Measurements from ENCODE around the gene LCOR. TPM values are rescaled to one million over a fixed set of nuclear protein-coding genes. Genes with fewer than 3 reads are reported as not detected.

LCOR gene
- total and polyA plus RNA-seq, 2 of the 4 experiments (the other 2 are of a cell fraction), result 3.7 to 36.9 TPM

DNA sequence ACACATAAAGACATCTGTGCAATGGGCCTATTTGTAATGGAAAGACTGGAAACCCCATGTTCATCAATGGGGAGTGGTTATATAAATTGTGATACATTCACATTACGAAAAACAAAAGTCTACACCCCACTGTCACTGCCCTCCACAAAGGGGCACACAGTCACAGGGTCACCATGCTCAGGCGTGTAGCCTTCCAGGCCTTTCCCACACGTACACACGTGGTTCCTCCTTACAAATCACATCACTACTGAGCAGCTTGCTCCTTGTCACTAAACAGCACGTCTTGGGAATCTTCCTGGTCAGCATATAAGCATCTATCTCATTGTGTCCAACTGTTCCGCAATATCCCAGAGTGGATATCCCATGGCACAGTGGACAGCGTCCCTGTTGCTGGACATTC, 190.5 kb downstream of the LCOR start:
- Histone ChIP-seq H2BK20ac (ENCODE audit: low read depth, low read length) (peak overlapping the region; percentile 39; the same call in 1 of the 2 replicates), H3K27me3 (ENCODE audit: control insufficient read depth, insufficient read depth, low read length) (peaks cover 2% of the 10 kb centered on the region; the same call in 1 of the 2 replicates), H3K18ac (ENCODE audit: low read depth, low read length) (no peak overlapping the region), H4K5ac (ENCODE audit: low read depth, low read length) (no peak overlapping the region), H3K23ac (ENCODE audit: low read depth, low read length) (no peak overlapping the region), H2AK5ac (ENCODE audit: low read depth, low read length) (peak overlapping the region; percentile 95; the same call in 1 of the 2 replicates), H3K9ac (ENCODE audit: low read depth, low read length) (no peak overlapping the region), H3K56ac (ENCODE audit: extremely low read depth, insufficient read depth, low read length) (no peak overlapping the region), H2AFZ (replicated peaks; ENCODE audit: low read length, poor library complexity) (peak overlapping the region; percentile 33), H3K9me3 (ENCODE audit: control insufficient read depth, insufficient read depth, low read length) (no peaks in the 10 kb centered on the region), H3K36me3 (ENCODE audit: control insufficient read depth, insufficient read depth, low read length) (no peaks in the 10 kb centered on the region), H3K4me3 (ENCODE audit: insufficient read depth, low read depth, low read length) (no peak overlapping the region), H3K14ac (replicated peaks; ENCODE audit: low read depth, low read length) (no peak overlapping the region; the same call in 1 of the 2 replicates), H2BK5ac (ENCODE audit: low read depth, low read length, poor library complexity, severe bottlenecking) (no peak overlapping the region), H4K20me1 (ENCODE audit: insufficient read depth, low read length) (peaks cover 7% of the 10 kb centered on the region; the same call in 1 of the 2 replicates), H3K4ac (ENCODE audit: low read depth, low read length) (peak overlapping the region; percentile 46), H4K91ac (ENCODE audit: insufficient read depth, low read depth, low read length) (peak overlapping the region; percentile 11; the same call in 1 of the 2 replicates), H3K79me1 (ENCODE audit: low read depth in 1 of 2, low read length in 2 of 2) (no peaks in the 10 kb centered on the region), H2AK9ac (replicated peaks; ENCODE audit: low read depth, low read length, poor library complexity) (no peak overlapping the region), H2BK15ac (ENCODE audit: low read depth, low read length) (peak overlapping the region; percentile 77; the same call in 1 of the 3 replicates), H3K9me1 (ENCODE audit: insufficient read depth, low read length) (peaks cover 13% of the 10 kb centered on the region; the same call in 1 of the 2 replicates), H2BK120ac (ENCODE audit: low read depth, low read length) (peak overlapping the region; percentile 56), H3K4me1 (ENCODE audit: control insufficient read depth, insufficient read depth, low read length) (peaks cover 7% of the 10 kb centered on the region), H3K4me2 (ENCODE audit: low read depth, low read length) (no peak overlapping the region), H3K27ac (ENCODE audit: insufficient read depth, low read length) (no peak overlapping the region), H4K8ac (ENCODE audit: low read depth in 2 of 2, low read length in 2 of 2) (no peak overlapping the region)
- DNase-seq (no peak), ATAC-seq (ENCODE audit: low read depth) (no peak)
- BruUV-seq (replicated peaks), result no TSS peak
- intact Hi-C loops (cut with micrococcal nuclease), result no loop called here
- in situ Hi-C loops (cut with MboI; ENCODE audit: low sequenced_read_pairs), result no loop called here
- WGBS, 2 experiments (ENCODE audit: extremely low coverage in 2 of 2, insufficient read length in 1 of 2), result 98% methylated on average over 6 of the region's 7 CpGs; no CpG with 5 or more reads in 1 of the 2 experiments
- dilution Hi-C loops (cut with HindIII; ENCODE audit: low sequenced_read_pairs, unreplicated experiment), result no loop called here
- TF ChIP-seq, protein P1, sequence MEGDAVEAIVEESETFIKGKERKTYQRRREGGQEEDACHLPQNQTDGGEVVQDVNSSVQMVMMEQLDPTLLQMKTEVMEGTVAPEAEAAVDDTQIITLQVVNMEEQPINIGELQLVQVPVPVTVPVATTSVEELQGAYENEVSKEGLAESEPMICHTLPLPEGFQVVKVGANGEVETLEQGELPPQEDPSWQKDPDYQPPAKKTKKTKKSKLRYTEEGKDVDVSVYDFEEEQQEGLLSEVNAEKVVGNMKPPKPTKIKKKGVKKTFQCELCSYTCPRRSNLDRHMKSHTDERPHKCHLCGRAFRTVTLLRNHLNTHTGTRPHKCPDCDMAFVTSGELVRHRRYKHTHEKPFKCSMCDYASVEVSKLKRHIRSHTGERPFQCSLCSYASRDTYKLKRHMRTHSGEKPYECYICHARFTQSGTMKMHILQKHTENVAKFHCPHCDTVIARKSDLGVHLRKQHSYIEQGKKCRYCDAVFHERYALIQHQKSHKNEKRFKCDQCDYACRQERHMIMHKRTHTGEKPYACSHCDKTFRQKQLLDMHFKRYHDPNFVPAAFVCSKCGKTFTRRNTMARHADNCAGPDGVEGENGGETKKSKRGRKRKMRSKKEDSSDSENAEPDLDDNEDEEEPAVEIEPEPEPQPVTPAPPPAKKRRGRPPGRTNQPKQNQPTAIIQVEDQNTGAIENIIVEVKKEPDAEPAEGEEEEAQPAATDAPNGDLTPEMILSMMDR (conservative IDR thresholded peaks at IDR 0.05; ENCODE audit: low read depth, low read length), result no peak
- TF ChIP-seq NFE2L2 (IDR thresholded peaks at IDR 0.05; ENCODE audit: low read depth, low read length) (no peak), CHD1 (IDR thresholded peaks at IDR 0.05; ENCODE audit: low read depth, low read length) (no peak), MXI1 (IDR thresholded peaks at IDR 0.05; ENCODE audit: borderline replicate concordance, low read depth, low read length) (no peak), BHLHE40 (IDR thresholded peaks at IDR 0.05; ENCODE audit: low read depth, low read length) (no peak), RCOR1 (IDR thresholded peaks at IDR 0.05; ENCODE audit: insufficient replicate concordance, low read length) (no peak), CEBPB (IDR thresholded peaks at IDR 0.05; ENCODE audit: low read depth, low read length) (no peak), FOS (IDR thresholded peaks at IDR 0.05; ENCODE audit: low read depth, low read length) (no peak), RAD21 (IDR thresholded peaks at IDR 0.05; ENCODE audit: low read length) (no peak), MAZ (IDR thresholded peaks at IDR 0.05; ENCODE audit: borderline replicate concordance, low read depth, low read length) (no peak), POLR2A (IDR thresholded peaks at IDR 0.05; ENCODE audit: low read depth, low read length) (no peak), MAFK (IDR thresholded peaks at IDR 0.05; ENCODE audit: low read depth, low read length) (no peak), SMC3 (IDR thresholded peaks at IDR 0.05; ENCODE audit: low read depth, low read length) (no peak), RFX5 (IDR thresholded peaks at IDR 0.05; ENCODE audit: low read depth, low read length) (no peak)
- TF ChIP-seq, protein P2, sequence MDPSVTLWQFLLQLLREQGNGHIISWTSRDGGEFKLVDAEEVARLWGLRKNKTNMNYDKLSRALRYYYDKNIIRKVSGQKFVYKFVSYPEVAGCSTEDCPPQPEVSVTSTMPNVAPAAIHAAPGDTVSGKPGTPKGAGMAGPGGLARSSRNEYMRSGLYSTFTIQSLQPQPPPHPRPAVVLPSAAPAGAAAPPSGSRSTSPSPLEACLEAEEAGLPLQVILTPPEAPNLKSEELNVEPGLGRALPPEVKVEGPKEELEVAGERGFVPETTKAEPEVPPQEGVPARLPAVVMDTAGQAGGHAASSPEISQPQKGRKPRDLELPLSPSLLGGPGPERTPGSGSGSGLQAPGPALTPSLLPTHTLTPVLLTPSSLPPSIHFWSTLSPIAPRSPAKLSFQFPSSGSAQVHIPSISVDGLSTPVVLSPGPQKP (IDR thresholded peaks at IDR 0.05; ENCODE audit: borderline replicate concordance, low read depth, low read length), result no peak
- TF ChIP-seq, protein P3, sequence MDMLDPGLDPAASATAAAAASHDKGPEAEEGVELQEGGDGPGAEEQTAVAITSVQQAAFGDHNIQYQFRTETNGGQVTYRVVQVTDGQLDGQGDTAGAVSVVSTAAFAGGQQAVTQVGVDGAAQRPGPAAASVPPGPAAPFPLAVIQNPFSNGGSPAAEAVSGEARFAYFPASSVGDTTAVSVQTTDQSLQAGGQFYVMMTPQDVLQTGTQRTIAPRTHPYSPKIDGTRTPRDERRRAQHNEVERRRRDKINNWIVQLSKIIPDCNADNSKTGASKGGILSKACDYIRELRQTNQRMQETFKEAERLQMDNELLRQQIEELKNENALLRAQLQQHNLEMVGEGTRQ (IDR thresholded peaks at IDR 0.05; ENCODE audit: low read depth, low read length), result no peak
- ChIA-PET CTCF (interaction anchor here (0.6 kb wide), 1 partner anchor 37 kb away, joined by 4 read pairs; no protein-coding TSS in a partner anchor), POLR2A (ENCODE audit: unreplicated experiment) (no interaction called here)

Measured in IMR-90 (cell line).